IPS-18a (cell line): ENCODE results near the gene SLC17A7.
"Not testable (repeated sequence)": the region's sequence is repeated elsewhere in the genome, so short reads cannot be mapped to it uniquely, and the experiment has no call there.

Source experiments
- H3K27ac ChIP-seq: one replicate; pipeline ENCODE4 v1.5.1; 2013; ENCODE audit warnings: low read length
- H3K27me3 ChIP-seq: one replicate; pipeline ENCODE4 v1.6.1; 2013; ENCODE audit warnings: mild to moderate bottlenecking, low read length; ENCODE audit not compliant: control insufficient read depth, insufficient read depth
- H3K36me3 ChIP-seq: one replicate; pipeline ENCODE4 v1.6.1; 2013; ENCODE audit warnings: low read depth, low read length; ENCODE audit not compliant: control insufficient read depth
- H3K4me1 ChIP-seq: one replicate; pipeline ENCODE4 v1.6.1; 2013; ENCODE audit warnings: low read depth, low read length; ENCODE audit not compliant: control insufficient read depth
- H3K4me3 ChIP-seq: one replicate; pipeline ENCODE4 v1.5.1; 2013; ENCODE audit warnings: low read length
- H3K9ac ChIP-seq: one replicate; pipeline ENCODE4 v1.6.1; 2013; ENCODE audit warnings: mild to moderate bottlenecking, low read length, moderate library complexity
- H3K9me3 ChIP-seq: one replicate; pipeline ENCODE4 v1.6.1; 2013; ENCODE audit warnings: low read depth, low read length; ENCODE audit not compliant: control insufficient read depth

SLC17A7 gene

GRCh38 chr19:49479975-49480628 lies 38.8 kb upstream of the SLC17A7 start:
- Histone ChIP-seq H3K27ac (no peak overlapping the region), H3K4me3 (no peak overlapping the region), H3K9ac (no peak overlapping the region), H3K4me1 (peaks cover 3% of the 10 kb centered on the region), H3K36me3 (no peaks in the 10 kb centered on the region), H3K9me3 (no peaks in the 10 kb centered on the region), H3K27me3 (peaks cover 3% of the 10 kb centered on the region)

- Histone ChIP-seq H3K9ac (no peak overlapping the region), H3K4me3 (no peak overlapping the region), H3K9me3 (no peaks in the 10 kb centered on the region), H3K27me3 (peaks cover 10% of the 10 kb centered on the region), H3K4me1 (peaks cover 3% of the 10 kb centered on the region), H3K27ac (no peak overlapping the region), H3K36me3 (no peaks in the 10 kb centered on the region)
Measured at GRCh38 chr19:49475995-49476880, 34.9 kb upstream of the SLC17A7 start.

GRCh38 chr19:49475191-49475917 lies 34.0 kb upstream of the SLC17A7 start:
- H3K9me3 ChIP-seq = no peaks in the 10 kb centered on the region
- H3K4me3 ChIP-seq = no peak overlapping the region

GRCh38 chr19:49474542-49474924 lies 33.2 kb upstream of the SLC17A7 start:
- H3K27ac ChIP-seq = no peak overlapping the region
- no peak overlapping the region for H3K9ac ChIP-seq
- H3K9me3 ChIP-seq = no peaks in the 10 kb centered on the region

More at GRCh38 chr19:49475191-49475917, 34.0 kb upstream of the SLC17A7 start:
- no peak overlapping the region for H3K9ac ChIP-seq
- peaks cover 1% of the 10 kb centered on the region for H3K36me3 ChIP-seq
- no peak overlapping the region for H3K27ac ChIP-seq
- peaks cover 10% of the 10 kb centered on the region for H3K27me3 ChIP-seq
- peaks cover 3% of the 10 kb centered on the region for H3K4me1 ChIP-seq

GRCh38 chr19:49473868-49474541 lies 32.7 kb upstream of the SLC17A7 start, which contains the start of gene FLT3LG:
TSS of gene FLT3LG (plus strand) at chr19:49474215. CDS start at chr19:49474640, 425 bp downstream.
- peaks cover 3% of the 10 kb centered on the region for H3K4me1 ChIP-seq
- no peak within 1 kb of the TSS for H3K9ac ChIP-seq
- peak within 1 kb of the TSS; percentile 26 for H3K4me3 ChIP-seq

More at GRCh38 chr19:49474542-49474924, 33.2 kb upstream of the SLC17A7 start:
- H3K4me1 ChIP-seq = peaks cover 3% of the 10 kb centered on the region
- H3K4me3 ChIP-seq = no peak overlapping the region
- H3K27me3 ChIP-seq = peaks cover 10% of the 10 kb centered on the region
- H3K36me3 ChIP-seq = peaks cover 8% of the 10 kb centered on the region

GRCh38 chr19:49473501-49473867 lies 32.2 kb upstream of the SLC17A7 start:
- H3K9me3 ChIP-seq, H3K27me3 ChIP-seq, H3K4me3 ChIP-seq, H3K4me1 ChIP-seq, H3K36me3 ChIP-seq, H3K27ac ChIP-seq, H3K9ac ChIP-seq: not testable (repeated sequence)

More at GRCh38 chr19:49473868-49474541, 32.7 kb upstream of the SLC17A7 start, which contains the start of gene FLT3LG:
- Histone ChIP-seq H3K36me3 (peaks cover 8% of the 10 kb centered on the region), H3K9me3 (no peaks in the 10 kb centered on the region), H3K27me3 (peaks cover 10% of the 10 kb centered on the region), H3K27ac (no peak within 1 kb of the TSS)

GRCh38 chr19:49472936-49473335 lies 31.6 kb upstream of the SLC17A7 start:
- H3K27me3 ChIP-seq = peaks cover 10% of the 10 kb centered on the region
- H3K4me1 ChIP-seq = peaks cover 8% of the 10 kb centered on the region
- H3K36me3 ChIP-seq = peaks cover 8% of the 10 kb centered on the region
- no peak overlapping the region for H3K27ac ChIP-seq
- no peak overlapping the region for H3K4me3 ChIP-seq
- H3K9me3 ChIP-seq = no peaks in the 10 kb centered on the region
- no peak overlapping the region for H3K9ac ChIP-seq

GRCh38 chr19:49470615-49470978 lies 29.3 kb upstream of the SLC17A7 start:
- peaks cover 10% of the 10 kb centered on the region for H3K27me3 ChIP-seq
- H3K9ac ChIP-seq = no peak overlapping the region
- no peaks in the 10 kb centered on the region for H3K9me3 ChIP-seq
- no peak overlapping the region for H3K27ac ChIP-seq
- peaks cover 5% of the 10 kb centered on the region for H3K4me1 ChIP-seq
- no peak overlapping the region for H3K4me3 ChIP-seq
- H3K36me3 ChIP-seq = peaks cover 8% of the 10 kb centered on the region

- Histone ChIP-seq H3K9ac (no peak overlapping the region), H3K4me3 (no peak overlapping the region), H3K36me3 (peaks cover 8% of the 10 kb centered on the region), H3K27ac (no peak overlapping the region), H3K4me1 (peaks cover 5% of the 10 kb centered on the region), H3K27me3 (peaks cover 6% of the 10 kb centered on the region), H3K9me3 (no peaks in the 10 kb centered on the region)
Measured at GRCh38 chr19:49469828-49470614, 28.7 kb upstream of the SLC17A7 start.

- Histone ChIP-seq H3K27ac (peak overlapping the region; percentile 59), H3K9ac (peak overlapping the region; percentile 48), H3K4me3 (no peak overlapping the region), H3K9me3 (no peaks in the 10 kb centered on the region), H3K36me3 (peaks cover 8% of the 10 kb centered on the region), H3K4me1 (peaks cover 5% of the 10 kb centered on the region), H3K27me3 (no peaks in the 10 kb centered on the region)
Measured at GRCh38 chr19:49468746-49469447, 27.6 kb upstream of the SLC17A7 start.
